Astrocyte (in vitro differentiated cells and primary cell): ENCODE measurements around the gene CHPT1.

ENCODE experiments used
- EZH2 ChIP-seq: IDR thresholded peaks from 2 replicates; pipeline ENCODE4 v1.6.1; 2012; ENCODE audit warnings: mild to moderate bottlenecking, low read length, inconsistent platforms; ENCODE audit not compliant: insufficient read depth
- TF ChIP-seq, protein P1 (sequence below): IDR thresholded peaks from 2 replicates; pipeline ENCODE4 v1.5.1; 2011; ENCODE audit warnings: low read depth, mild to moderate bottlenecking, inconsistent platforms, low read length, moderate library complexity; ENCODE audit not compliant: insufficient read depth

DNA sequence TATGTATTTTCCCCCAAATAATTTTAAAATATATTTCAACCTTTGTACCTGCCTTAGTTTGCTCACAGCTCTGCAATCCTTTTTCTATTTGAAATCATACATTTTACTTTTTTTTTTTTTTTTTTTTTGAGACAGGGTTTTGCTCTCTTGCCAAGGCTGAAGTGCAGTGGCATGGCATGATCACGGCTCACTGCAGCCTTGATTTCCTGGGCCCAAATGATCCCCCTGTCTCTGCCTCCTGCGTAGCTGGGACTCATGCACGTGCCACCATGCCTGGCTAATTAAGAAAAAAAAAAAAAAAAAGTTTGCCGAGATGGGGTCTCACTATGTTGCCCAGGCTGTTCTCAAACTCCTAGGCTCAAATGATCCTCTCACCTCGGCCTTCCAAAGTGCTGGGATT is 43.1 kb downstream of the CHPT1 start:
- TF ChIP-seq, protein P1, sequence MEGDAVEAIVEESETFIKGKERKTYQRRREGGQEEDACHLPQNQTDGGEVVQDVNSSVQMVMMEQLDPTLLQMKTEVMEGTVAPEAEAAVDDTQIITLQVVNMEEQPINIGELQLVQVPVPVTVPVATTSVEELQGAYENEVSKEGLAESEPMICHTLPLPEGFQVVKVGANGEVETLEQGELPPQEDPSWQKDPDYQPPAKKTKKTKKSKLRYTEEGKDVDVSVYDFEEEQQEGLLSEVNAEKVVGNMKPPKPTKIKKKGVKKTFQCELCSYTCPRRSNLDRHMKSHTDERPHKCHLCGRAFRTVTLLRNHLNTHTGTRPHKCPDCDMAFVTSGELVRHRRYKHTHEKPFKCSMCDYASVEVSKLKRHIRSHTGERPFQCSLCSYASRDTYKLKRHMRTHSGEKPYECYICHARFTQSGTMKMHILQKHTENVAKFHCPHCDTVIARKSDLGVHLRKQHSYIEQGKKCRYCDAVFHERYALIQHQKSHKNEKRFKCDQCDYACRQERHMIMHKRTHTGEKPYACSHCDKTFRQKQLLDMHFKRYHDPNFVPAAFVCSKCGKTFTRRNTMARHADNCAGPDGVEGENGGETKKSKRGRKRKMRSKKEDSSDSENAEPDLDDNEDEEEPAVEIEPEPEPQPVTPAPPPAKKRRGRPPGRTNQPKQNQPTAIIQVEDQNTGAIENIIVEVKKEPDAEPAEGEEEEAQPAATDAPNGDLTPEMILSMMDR = no peak
- TF ChIP-seq EZH2 = no peak
